Astrocyte (in vitro differentiated cells and primary cell): ENCODE results near the gene MPP2. TPM values are rescaled to one million over a fixed set of nuclear protein-coding genes. Genes with fewer than 3 reads are reported as not detected.
"Not testable (repeated sequence)": the region's sequence is repeated elsewhere in the genome, so short reads cannot be mapped to it uniquely, and the experiment has no call there.

Experiments
- DNase-seq: peaks from one replicate; pipeline ENCODE4 v3.0.0-alpha.2; 2010; ENCODE audit warnings: low read depth
- FAIRE-seq: peaks from 2 replicates; lab custom pipeline; 2011; peaks lifted over from hg19 to GRCh38; lab: Jason Lieb, UNC
- H2AFZ ChIP-seq: 2 replicates; pipeline ENCODE4 v1.6.0; 2012; ENCODE audit warnings: low read depth, low read length, inconsistent platforms
- H3K27ac ChIP-seq: 2 replicates; pipeline ENCODE4 v1.5.1; 2011; ENCODE audit warnings: low read depth, low read length, inconsistent platforms
- H3K27me3 ChIP-seq: 2 replicates; pipeline ENCODE4 v1.6.0; 2011; ENCODE audit warnings: low read length, inconsistent platforms; ENCODE audit not compliant: insufficient read depth
- H3K36me3 ChIP-seq: 2 replicates; pipeline ENCODE4 v1.5.1; 2011; ENCODE audit warnings: low read length, inconsistent platforms; ENCODE audit not compliant: insufficient read depth
- H3K4me1 ChIP-seq: 2 replicates; pipeline ENCODE4 v1.5.1; 2011; ENCODE audit warnings: low read length, inconsistent platforms; ENCODE audit not compliant: insufficient read depth
- H3K4me2 ChIP-seq: 2 replicates; pipeline ENCODE4 v1.6.0; 2012; ENCODE audit warnings: low read length, inconsistent platforms
- H3K4me3 ChIP-seq: 2 replicates; pipeline ENCODE4 v1.5.1; 2011; ENCODE audit warnings: low read depth, mild to moderate bottlenecking, low read length, inconsistent platforms; ENCODE audit not compliant: insufficient read depth
- H3K79me2 ChIP-seq: 2 replicates; pipeline ENCODE4 v1.6.0; 2012; ENCODE audit warnings: mild to moderate bottlenecking, low read length, inconsistent platforms; ENCODE audit not compliant: insufficient read depth
- H3K9ac ChIP-seq: 2 replicates; pipeline ENCODE4 v1.6.0; 2012; ENCODE audit warnings: mild to moderate bottlenecking, low read length, inconsistent platforms
- H3K9me3 ChIP-seq: 2 replicates; pipeline ENCODE4 v1.5.1; 2012; ENCODE audit warnings: low read depth, mild to moderate bottlenecking, low read length, inconsistent platforms; ENCODE audit not compliant: insufficient read depth
- H4K20me1 ChIP-seq: 2 replicates; pipeline ENCODE4 v1.6.0; 2012; ENCODE audit warnings: low read length, inconsistent platforms; ENCODE audit not compliant: insufficient read depth
- H3K27ac Mint-ChIP-seq: one replicate; pipeline ENCODE4 v1.8.0; 2021; ENCODE audit warnings: mild to moderate bottlenecking, mixed read lengths; ENCODE audit not compliant: unreplicated experiment
- H3K27me3 Mint-ChIP-seq: one replicate; pipeline ENCODE4 v1.8.0; 2021; ENCODE audit warnings: low read depth, mixed read lengths; ENCODE audit not compliant: unreplicated experiment
- H3K36me3 Mint-ChIP-seq: one replicate; pipeline ENCODE4 v1.8.0; 2021; ENCODE audit warnings: low read depth, mixed read lengths; ENCODE audit not compliant: unreplicated experiment
- H3K4me1 Mint-ChIP-seq: one replicate; pipeline ENCODE4 v1.8.0; 2021; ENCODE audit warnings: low read depth, mixed read lengths; ENCODE audit not compliant: unreplicated experiment
- H3K4me3 Mint-ChIP-seq: one replicate; pipeline ENCODE4 v1.8.0; 2021; ENCODE audit warnings: mild to moderate bottlenecking, moderate library complexity, mixed read lengths; ENCODE audit not compliant: unreplicated experiment
- H3K9me3 Mint-ChIP-seq: one replicate; pipeline ENCODE4 v1.8.0; 2021; ENCODE audit warnings: mild to moderate bottlenecking, mixed read lengths; ENCODE audit not compliant: unreplicated experiment
- EZH2 ChIP-seq: IDR thresholded peaks from 2 replicates; pipeline ENCODE4 v1.6.1; 2012; ENCODE audit warnings: mild to moderate bottlenecking, low read length, inconsistent platforms; ENCODE audit not compliant: insufficient read depth
- total RNA-seq: library from RNA; stranded (reverse); gene quantifications from 2 replicates; pipeline ENCODE4 v1.2.1, GENCODE V29; 2021
- TF ChIP-seq, protein P1 (sequence below): IDR thresholded peaks from 2 replicates; pipeline ENCODE4 v1.5.1; 2011; ENCODE audit warnings: low read depth, mild to moderate bottlenecking, inconsistent platforms, low read length, moderate library complexity; ENCODE audit not compliant: insufficient read depth

The MPP2 gene
- total RNA-seq, 1 donor from 2014 or later, result 8.0 TPM

DNA sequence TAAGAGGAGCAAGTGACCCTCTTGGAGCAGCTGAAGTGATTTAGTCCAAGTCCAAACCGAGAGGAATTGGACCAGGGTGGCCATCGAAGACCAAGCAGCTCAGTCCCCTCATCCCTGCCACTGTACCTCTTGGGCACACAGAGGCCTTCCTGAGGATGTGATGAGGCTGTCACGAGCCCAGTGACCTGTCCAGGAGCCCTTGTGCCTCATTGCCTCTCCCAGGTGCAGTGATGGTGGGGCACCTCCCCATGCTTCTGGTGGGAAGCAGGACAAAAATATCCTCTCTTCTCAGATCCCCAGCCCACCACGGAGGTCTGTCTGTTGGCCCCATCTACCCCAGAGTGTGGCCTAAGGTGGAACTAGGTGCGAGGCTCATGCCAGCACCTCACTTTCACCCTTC is 63.1 kb downstream of the MPP2 start:
- no peak for FAIRE-seq
- H3K4me1 ChIP-seq, result no peaks in the 10 kb centered on the region
- TF ChIP-seq, protein P1, sequence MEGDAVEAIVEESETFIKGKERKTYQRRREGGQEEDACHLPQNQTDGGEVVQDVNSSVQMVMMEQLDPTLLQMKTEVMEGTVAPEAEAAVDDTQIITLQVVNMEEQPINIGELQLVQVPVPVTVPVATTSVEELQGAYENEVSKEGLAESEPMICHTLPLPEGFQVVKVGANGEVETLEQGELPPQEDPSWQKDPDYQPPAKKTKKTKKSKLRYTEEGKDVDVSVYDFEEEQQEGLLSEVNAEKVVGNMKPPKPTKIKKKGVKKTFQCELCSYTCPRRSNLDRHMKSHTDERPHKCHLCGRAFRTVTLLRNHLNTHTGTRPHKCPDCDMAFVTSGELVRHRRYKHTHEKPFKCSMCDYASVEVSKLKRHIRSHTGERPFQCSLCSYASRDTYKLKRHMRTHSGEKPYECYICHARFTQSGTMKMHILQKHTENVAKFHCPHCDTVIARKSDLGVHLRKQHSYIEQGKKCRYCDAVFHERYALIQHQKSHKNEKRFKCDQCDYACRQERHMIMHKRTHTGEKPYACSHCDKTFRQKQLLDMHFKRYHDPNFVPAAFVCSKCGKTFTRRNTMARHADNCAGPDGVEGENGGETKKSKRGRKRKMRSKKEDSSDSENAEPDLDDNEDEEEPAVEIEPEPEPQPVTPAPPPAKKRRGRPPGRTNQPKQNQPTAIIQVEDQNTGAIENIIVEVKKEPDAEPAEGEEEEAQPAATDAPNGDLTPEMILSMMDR, result no peak
- no peak for TF ChIP-seq EZH2
- Mint-ChIP-seq H3K36me3 (no peaks in the 10 kb centered on the region), H3K9me3 (no peaks in the 10 kb centered on the region), H3K4me3 (no peak overlapping the region), H3K27me3 (peaks cover 26% of the 10 kb centered on the region), H3K27ac (no peak overlapping the region), H3K4me1 (peaks cover 5% of the 10 kb centered on the region)
- no peak overlapping the region for H3K9ac ChIP-seq
- H3K27me3 ChIP-seq, result peaks cover 7% of the 10 kb centered on the region
- H4K20me1 ChIP-seq, result no peaks in the 10 kb centered on the region
- no peaks in the 10 kb centered on the region for H3K9me3 ChIP-seq
- no peak overlapping the region for H3K4me3 ChIP-seq
- no peaks in the 10 kb centered on the region for H3K79me2 ChIP-seq
- DNase-seq, result no peak
- no peak overlapping the region for H2AFZ ChIP-seq
- H3K36me3 ChIP-seq, result no peaks in the 10 kb centered on the region
- H3K27ac ChIP-seq, result no peak overlapping the region
- H3K4me2 ChIP-seq, result no peak overlapping the region

DNA sequence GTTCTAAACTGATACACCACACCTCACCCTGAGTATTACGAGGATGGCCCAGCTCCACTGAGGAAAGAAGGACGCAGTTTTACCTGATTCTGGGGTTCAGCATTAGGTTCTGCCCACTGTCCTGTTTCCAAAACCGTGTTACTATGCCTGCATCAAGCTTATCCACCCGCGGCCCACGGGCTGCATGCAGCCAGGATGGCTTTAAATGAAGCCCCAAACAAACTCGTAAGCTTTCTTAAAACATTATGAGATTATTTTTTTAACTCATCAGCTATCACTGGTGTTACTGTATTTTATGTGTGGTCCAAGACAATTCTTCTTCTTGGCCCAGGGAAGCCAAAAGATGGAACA is 64.4 kb downstream of the MPP2 start:
- Histone ChIP-seq H3K9me3 (no peaks in the 10 kb centered on the region), H2AFZ (no peak overlapping the region), H3K4me2 (no peak overlapping the region), H3K4me3 (no peak overlapping the region), H3K27me3 (peaks cover 10% of the 10 kb centered on the region), H3K9ac (no peak overlapping the region), H4K20me1 (no peaks in the 10 kb centered on the region), H3K36me3 (no peaks in the 10 kb centered on the region), H3K27ac (no peak overlapping the region), H3K79me2 (no peaks in the 10 kb centered on the region), H3K4me1 (no peaks in the 10 kb centered on the region)
- FAIRE-seq (no peak), DNase-seq (no peak)
- Mint-ChIP-seq H3K36me3 (no peaks in the 10 kb centered on the region), H3K4me1 (peaks cover 5% of the 10 kb centered on the region), H3K27ac (no peak overlapping the region), H3K4me3 (peak overlapping the region; percentile 50), H3K9me3 (no peaks in the 10 kb centered on the region), H3K27me3 (peaks cover 21% of the 10 kb centered on the region)
- no peak for TF ChIP-seq EZH2
- TF ChIP-seq, protein P1, result no peak

DNA sequence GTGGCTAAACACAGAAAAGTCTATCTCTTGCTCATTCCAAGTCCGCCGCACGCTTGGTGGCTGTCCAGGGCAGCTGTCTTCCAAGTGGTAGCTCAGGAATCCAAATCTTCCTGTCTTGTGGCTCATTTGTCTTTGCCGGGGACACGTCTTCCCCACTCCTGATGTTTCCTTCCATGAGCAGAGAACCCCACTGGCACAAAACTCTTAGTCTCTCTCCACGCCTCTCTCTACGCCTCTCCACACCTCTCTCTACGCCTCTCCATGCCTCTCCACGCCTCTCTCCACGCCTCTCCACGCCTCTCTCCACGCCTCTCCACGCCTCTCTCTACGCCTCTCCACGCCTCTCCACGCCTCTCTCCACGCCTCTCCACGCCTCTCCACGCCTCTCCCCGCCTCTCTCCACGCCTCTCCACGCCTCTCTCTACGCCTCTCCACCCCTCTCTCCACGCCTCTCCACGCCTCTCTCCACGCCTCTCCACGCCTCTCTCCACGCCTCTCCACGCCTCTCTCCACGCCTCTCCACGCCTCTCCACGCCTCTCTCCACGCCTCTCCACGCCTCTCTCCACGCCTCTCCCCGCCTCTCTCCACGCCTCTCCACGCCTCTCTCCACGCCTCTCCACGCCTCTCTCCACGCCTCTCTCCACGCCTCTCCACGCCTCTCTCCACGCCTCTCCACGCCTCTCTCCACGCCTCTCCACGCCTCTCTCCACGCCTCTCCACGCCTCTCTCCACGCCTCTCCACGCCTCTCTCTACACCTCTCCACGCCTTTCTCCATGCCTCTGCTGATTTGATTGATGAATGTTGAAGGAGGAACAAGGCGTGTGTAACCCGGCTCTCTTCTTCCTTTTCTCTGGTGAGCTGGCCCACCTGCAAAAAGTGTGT is 65.0 kb downstream of the MPP2 start:
- not testable (repeated sequence) for H4K20me1 ChIP-seq, H3K4me3 ChIP-seq, H3K79me2 ChIP-seq, H3K27ac Mint-ChIP-seq, H3K4me3 Mint-ChIP-seq, H2AFZ ChIP-seq, H3K27me3 ChIP-seq, H3K36me3 Mint-ChIP-seq, H3K4me2 ChIP-seq, H3K9ac ChIP-seq, H3K4me1 Mint-ChIP-seq, H3K9me3 Mint-ChIP-seq, H3K36me3 ChIP-seq, H3K27ac ChIP-seq, FAIRE-seq, H3K4me1 ChIP-seq, H3K9me3 ChIP-seq
- H3K27me3 Mint-ChIP-seq, result peaks cover 15% of the 10 kb centered on the region
- peak; percentile 24 for DNase-seq
